ENCODE results near the gene SNAP23.

The SNAP23 gene

DNA sequence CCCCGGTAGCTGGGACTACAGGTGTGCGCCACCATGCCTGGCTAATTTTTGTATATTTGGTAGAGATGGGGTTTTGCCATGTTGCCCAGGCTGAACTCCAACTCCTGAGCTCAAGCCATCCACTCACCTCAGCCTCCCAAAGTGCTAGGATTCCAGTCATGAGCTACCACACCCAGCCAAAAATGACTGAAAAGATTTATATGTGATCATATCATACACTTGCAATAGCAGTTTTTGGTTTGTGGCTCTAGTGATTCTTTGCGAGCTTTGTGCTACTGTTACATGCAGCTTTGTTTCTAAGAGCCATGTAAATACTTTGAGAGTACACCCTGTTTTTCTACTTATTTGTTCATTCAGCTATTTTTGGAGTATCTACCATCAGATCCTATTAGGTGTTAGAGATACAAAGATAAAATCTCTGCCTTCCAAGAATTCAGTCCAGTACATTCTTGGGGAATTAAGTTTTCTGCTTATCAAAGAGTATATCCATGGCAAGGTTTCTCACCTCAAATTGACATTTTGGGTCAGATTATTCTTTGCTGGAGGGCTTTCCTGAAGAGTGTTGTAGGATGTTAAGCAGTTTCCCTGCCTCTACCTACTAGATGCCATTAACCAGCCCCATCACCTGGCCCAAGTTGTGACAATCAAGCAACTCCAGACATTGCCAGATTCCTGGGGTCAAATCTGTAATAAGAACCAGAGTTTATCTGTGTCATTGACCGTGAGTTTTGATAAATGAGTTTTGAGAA, 15.0 kb downstream of the SNAP23 start:
- H3K27ac ChIP-seq: no peak overlapping the region
- TF ChIP-seq CTCF (conservative IDR thresholded peaks at IDR 0.05): no peak

DNA sequence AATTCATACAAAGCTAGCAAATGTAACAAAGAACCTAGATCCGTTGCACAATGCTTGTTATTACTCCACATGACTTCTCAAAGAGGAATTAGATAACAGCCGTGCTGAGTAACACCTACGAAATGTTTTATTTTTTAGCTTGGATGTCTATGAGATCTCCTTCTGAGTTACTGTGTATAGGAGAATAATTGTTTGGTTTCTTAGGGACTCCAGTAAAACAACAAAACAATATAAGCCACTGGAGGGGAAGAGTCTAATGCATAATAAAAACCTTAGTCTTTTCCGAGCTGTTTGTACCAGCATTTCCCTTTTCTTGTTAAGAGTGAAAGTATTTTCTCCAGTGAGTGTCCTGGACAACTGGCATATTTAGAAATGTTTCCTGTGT, 15.6 kb downstream of the SNAP23 start:
- no peak overlapping the region for H3K27ac ChIP-seq
- TF ChIP-seq CTCF (conservative IDR thresholded peaks at IDR 0.05): no peak

DNA sequence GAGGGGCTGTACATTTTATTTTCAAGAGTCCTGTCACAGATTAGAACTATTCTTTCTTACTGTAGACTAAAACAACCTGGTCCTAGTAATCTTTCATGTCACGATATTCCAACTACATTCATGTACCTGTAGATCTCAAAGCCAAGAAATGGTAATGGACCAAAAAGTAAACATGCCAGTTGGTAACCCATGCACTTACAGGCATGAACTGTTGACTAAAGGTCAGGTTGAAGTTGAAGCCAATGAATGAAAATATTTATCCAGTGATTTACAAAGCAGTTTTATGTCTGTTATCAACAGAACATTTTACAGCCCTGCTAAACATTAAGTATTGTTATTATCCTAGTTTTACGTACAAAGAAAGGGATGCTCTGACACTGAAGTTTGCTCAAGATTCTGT, 27.9 kb downstream of the SNAP23 start:
- TF ChIP-seq CTCF (conservative IDR thresholded peaks at IDR 0.05): no peak
- H3K27ac ChIP-seq: no peak overlapping the region

DNA sequence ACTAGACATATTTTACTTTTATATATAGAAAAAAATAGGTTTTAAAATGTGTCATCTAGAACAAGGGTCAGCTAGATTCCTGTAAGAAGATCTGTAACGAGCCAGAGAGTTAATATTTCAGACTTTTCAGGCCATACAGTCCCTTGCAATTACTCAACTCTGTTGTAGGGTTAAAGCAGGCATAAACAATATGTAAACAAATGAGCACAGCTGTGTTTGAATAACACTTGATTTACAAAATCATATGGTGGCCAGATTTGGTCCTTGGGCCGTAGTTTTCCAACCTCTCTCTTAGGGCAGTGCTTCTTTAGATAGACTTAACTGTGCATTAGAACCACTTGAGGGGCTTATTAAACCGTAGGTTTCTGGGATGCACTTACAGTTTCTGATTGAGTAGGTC, 33.5 kb downstream of the SNAP23 start:
- TF ChIP-seq CTCF (conservative IDR thresholded peaks at IDR 0.05): no peak

GRCh38 chr15:42533246-42533645, 37.8 kb downstream of the SNAP23 start:
- TF ChIP-seq CTCF (conservative IDR thresholded peaks at IDR 0.05): no peak
- no peak overlapping the region for H3K27ac ChIP-seq

More for the DNA sequence above, 33.5 kb downstream of the SNAP23 start:
- no peak overlapping the region for H3K27ac ChIP-seq

- H3K27ac ChIP-seq: no peak overlapping the region
- no peak for TF ChIP-seq CTCF (conservative IDR thresholded peaks at IDR 0.05)
These were observed 49.6 kb downstream of the SNAP23 start for GRCh38 chr15:42544853-42545629.

DNA sequence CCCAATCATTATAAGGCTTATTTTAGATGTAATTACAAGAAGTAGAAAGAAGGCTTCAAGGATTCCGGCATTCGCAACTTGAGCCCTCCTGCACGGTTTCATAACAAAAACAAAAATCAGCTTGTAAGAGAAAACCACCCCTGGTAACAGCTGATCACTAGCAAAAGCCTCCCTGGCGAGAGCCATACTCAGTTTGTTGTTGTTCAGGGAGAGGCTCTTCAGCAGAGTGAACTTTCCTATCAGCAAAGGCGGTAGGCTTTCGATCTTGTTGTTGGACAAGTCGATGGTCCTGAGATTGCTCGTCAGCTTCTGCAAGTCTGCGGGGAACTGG, 52.4 kb downstream of the SNAP23 start:
- TF ChIP-seq CTCF (conservative IDR thresholded peaks at IDR 0.05): no peak
- H3K27ac ChIP-seq: peak overlapping the region; percentile 76

All from VCaP (cell line).